ENCODE measurements around the gene BRD7. TPM values are rescaled to one million over a fixed set of nuclear protein-coding genes. Genes with fewer than 3 reads are reported as not detected.
A peak's percentile ranks its signal among the peaks of the same experiment; 100 is the strongest.

Gene BRD7
- total and polyA plus RNA-seq, 2 donors (not counting 1 experiment from before 2014, with no cell fraction given) = 29.8 to 64.5 TPM

- H3K27ac ChIP-seq (ENCODE audit: low read length in 2 of 2) = no peak overlapping the region
- H3K9me3 ChIP-seq (ENCODE audit: control extremely low read depth in 1 of 3, control insufficient read depth in 2 of 3, insufficient read depth in 1 of 3, low read length in 2 of 3) = peaks cover 0 to 5% (median 0%) of the 10 kb centered on the region in 3 donors
- H3K9me3 Mint-ChIP-seq (ENCODE audit: insufficient read depth) = no peaks in the 10 kb centered on the region
- no peak for DNase-seq
- TF ChIP-seq EZH2 (IDR thresholded peaks at IDR 0.05; ENCODE audit: borderline replicate concordance, insufficient read depth, low read depth, low read length, poor library complexity, severe bottlenecking) = no peak
- no peak overlapping the region for H3K9ac ChIP-seq (ENCODE audit: low read length)
- no peak overlapping the region for H3K4me3 Mint-ChIP-seq
- peaks cover 8% of the 10 kb centered on the region for H3K4me1 Mint-ChIP-seq
- ATAC-seq (ENCODE audit: low read depth) = no peak
- H2AFZ ChIP-seq (ENCODE audit: insufficient read depth, low read depth, low read length, poor library complexity, severe bottlenecking) = no peak overlapping the region
- intact Hi-C loops (cut with micrococcal nuclease) = no loop called here
- ChIA-PET POLR2A (interaction anchor here (1.0 kb wide), 1 partner anchor 11 kb away, joined by 5 read pairs; no protein-coding TSS in a partner anchor), CTCF (interaction anchor here (0.6 to 1.9 kb wide), 3 partner anchors 14 to 61 kb away, joined by 3 to 5 read pairs (median 3); no protein-coding TSS in a partner anchor)
- peaks cover 57% of the 10 kb centered on the region for H4K20me1 ChIP-seq (ENCODE audit: control insufficient read depth, insufficient read depth, low read length, poor library complexity, severe bottlenecking)
- H3K4me2 ChIP-seq (replicated peaks; ENCODE audit: low read depth, low read length, poor library complexity, severe bottlenecking) = no peak overlapping the region
- peaks cover 51% of the 10 kb centered on the region for H3K79me2 ChIP-seq (ENCODE audit: control insufficient read depth, insufficient read depth, low read length)
- 98% methylated on average over 7 of the region's 7 CpGs for WGBS (ENCODE audit: insufficient coverage)
- no peak overlapping the region for H3K4me3 ChIP-seq (ENCODE audit: control extremely low read depth in 1 of 5, extremely low read depth in 1 of 5, insufficient read depth in 1 of 5, low read depth in 2 of 5, low read length in 4 of 5)
- no peaks in the 10 kb centered on the region for H3K27me3 ChIP-seq (replicated peaks in 1 of 4; ENCODE audit: control extremely low read depth in 1 of 4, control insufficient read depth in 3 of 4, insufficient read depth in 4 of 4, low read length in 3 of 4)
- no peaks in the 10 kb centered on the region for H3K27me3 Mint-ChIP-seq
- H3K36me3 ChIP-seq (replicated peaks in 1 of 2; ENCODE audit: control extremely low read depth in 1 of 2, control insufficient read depth in 1 of 2, extremely low read depth in 1 of 2, insufficient read depth in 2 of 2, low read length in 1 of 2) = peaks cover 3 to 88% of the 10 kb centered on the region in 2 experiments
- no peaks in the 10 kb centered on the region for H3K4me1 ChIP-seq (ENCODE audit: control insufficient read depth in 2 of 2, insufficient read depth in 2 of 2, low read length in 2 of 2)
- peak overlapping the region; percentile 50 for H3K27ac Mint-ChIP-seq
Observed at GRCh38 chr16:50295541-50296132, 73.2 kb downstream of the BRD7 start.

DNA sequence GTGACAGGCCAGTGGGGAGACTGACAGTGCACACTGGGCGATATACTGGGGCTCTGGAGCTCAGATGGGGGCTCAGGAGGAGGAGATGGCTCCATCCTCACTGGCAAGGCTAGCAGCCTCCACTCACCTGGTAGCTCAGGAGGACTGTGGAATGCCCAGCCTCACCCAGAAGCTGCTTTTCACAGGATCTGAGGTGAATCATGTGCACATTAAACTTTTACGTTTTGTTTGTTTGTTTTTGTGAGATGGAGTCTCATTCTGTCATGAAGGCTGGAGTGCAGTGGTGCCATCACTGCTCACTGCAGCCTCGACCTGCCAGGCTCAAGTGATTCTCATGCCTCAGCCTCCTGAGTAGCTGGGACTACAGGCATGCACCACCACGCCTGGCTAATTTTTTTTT lies 73.8 kb downstream of the BRD7 start:
- Histone ChIP-seq H3K79me2 (ENCODE audit: control insufficient read depth, insufficient read depth, low read length) (peaks cover 54% of the 10 kb centered on the region), H3K27ac (ENCODE audit: low read length in 2 of 2) (no peak overlapping the region), H3K4me1 (ENCODE audit: control insufficient read depth in 2 of 2, insufficient read depth in 2 of 2, low read length in 2 of 2) (no peaks in the 10 kb centered on the region), H3K9me3 (ENCODE audit: control extremely low read depth in 1 of 3, control insufficient read depth in 2 of 3, insufficient read depth in 1 of 3, low read length in 2 of 3) (peaks cover 0 to 5% (median 0%) of the 10 kb centered on the region in 3 donors), H3K27me3 (replicated peaks in 1 of 4; ENCODE audit: control extremely low read depth in 1 of 4, control insufficient read depth in 3 of 4, insufficient read depth in 4 of 4, low read length in 3 of 4) (no peaks in the 10 kb centered on the region), H3K36me3 (replicated peaks in 1 of 2; ENCODE audit: control extremely low read depth in 1 of 2, control insufficient read depth in 1 of 2, extremely low read depth in 1 of 2, insufficient read depth in 2 of 2, low read length in 1 of 2) (peaks cover 3 to 89% of the 10 kb centered on the region in 2 experiments), H2AFZ (ENCODE audit: insufficient read depth, low read depth, low read length, poor library complexity, severe bottlenecking) (no peak overlapping the region), H3K9ac (ENCODE audit: low read length) (no peak overlapping the region), H3K4me2 (replicated peaks; ENCODE audit: low read depth, low read length, poor library complexity, severe bottlenecking) (no peak overlapping the region), H3K4me3 (ENCODE audit: control extremely low read depth in 1 of 5, extremely low read depth in 1 of 5, insufficient read depth in 1 of 5, low read depth in 2 of 5, low read length in 4 of 5) (no peak overlapping the region), H4K20me1 (ENCODE audit: control insufficient read depth, insufficient read depth, low read length, poor library complexity, severe bottlenecking) (peaks cover 57% of the 10 kb centered on the region)
- ChIA-PET POLR2A (interaction anchor here (1.0 kb wide), 1 partner anchor 10 kb away, joined by 5 read pairs; no protein-coding TSS in a partner anchor), CTCF (interaction anchor here (1.0 to 1.2 kb wide), 2 partner anchors 20 to 61 kb away, joined by 3 read pairs; no protein-coding TSS in a partner anchor)
- WGBS (ENCODE audit: insufficient coverage) = 96% methylated on average over 3 of the region's 4 CpGs
- Mint-ChIP-seq H3K4me1 (peaks cover 8% of the 10 kb centered on the region), H3K4me3 (no peak overlapping the region), H3K27ac (no peak overlapping the region), H3K27me3 (no peaks in the 10 kb centered on the region), H3K9me3 (ENCODE audit: insufficient read depth) (no peaks in the 10 kb centered on the region)
- TF ChIP-seq CTCF (IDR thresholded peaks at IDR 0.05) = no peak
- TF ChIP-seq EZH2 (IDR thresholded peaks at IDR 0.05; ENCODE audit: borderline replicate concordance, insufficient read depth, low read depth, low read length, poor library complexity, severe bottlenecking) = no peak
- ATAC-seq (ENCODE audit: low read depth) (no peak), DNase-seq (no peak)
- intact Hi-C loops (cut with micrococcal nuclease) = no loop called here
